NCI-H2227 (cell line): Measurements from ENCODE around the gene CPSF4L.

Experiments used
- DNase-seq: peaks from one replicate; lab custom pipeline; 2025; ENCODE audit not compliant: unreplicated experiment; lab: John Stamatoyannopoulos, UW

CPSF4L gene

DNA sequence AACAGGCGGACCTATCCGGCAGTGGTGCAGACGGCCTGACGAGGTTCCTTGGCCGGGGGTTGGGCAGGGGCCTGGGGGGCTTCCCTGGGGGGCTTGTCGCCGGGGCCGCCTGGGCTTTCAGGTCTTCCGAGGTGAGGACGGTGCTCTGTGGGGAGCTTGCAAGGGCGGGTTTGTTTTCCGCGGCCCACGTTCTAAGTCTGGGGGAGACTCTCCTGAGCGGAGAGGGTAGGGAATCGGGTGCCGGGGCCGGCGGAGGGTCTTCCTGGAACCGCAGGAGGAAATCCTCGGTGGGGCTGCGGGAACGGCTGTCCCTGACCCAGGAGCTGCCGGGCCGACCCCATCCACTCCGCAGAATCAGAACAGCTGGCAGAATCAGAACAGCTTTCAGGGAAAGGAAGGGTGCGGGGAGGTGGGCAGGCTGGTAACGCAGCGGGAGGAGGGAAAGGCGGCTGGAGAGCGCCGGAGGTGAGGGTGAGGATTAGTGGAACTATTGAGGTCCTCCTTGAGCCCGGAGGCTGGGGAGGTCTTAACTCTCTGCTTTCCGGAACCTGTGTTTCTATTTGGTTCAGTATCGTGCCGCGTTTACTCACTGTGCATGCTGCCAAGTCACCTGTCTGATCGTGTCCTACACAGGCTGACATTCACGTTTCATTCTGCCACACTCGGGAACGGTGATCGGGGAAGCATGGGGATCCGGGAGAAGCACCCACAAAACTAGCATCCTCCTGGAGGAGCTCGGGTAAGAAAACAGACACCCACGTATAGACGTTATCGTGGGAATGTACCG is 28.9 kb downstream of the CPSF4L start:
- peak; percentile 58 for DNase-seq

GRCh38 chr17:73231841-73232586 is 29.7 kb downstream of the CPSF4L start:
- DNase-seq = peak; percentile 98

DNA sequence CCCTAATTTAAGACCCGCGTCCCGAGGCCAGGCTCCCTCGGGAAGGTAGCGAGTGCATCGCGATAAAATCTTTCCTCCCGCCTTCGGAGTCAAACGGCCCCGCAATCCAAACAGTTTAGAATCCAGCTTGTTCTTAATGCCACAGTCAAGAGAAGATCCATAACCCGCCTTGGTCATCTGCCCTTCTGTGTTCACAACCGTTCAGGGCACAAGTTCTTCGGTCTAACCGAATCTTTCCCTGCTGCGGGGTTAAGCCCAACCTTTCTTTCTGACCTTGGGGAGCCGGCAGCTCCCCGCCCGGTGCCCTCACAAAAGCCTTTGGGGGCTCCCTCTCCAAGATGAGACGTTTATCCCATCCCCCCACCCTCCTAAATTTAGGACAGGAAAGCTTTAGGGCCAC is 30.3 kb downstream of the CPSF4L start:
- peak; percentile 34 for DNase-seq

- DNase-seq = no peak
These were observed 31.6 kb downstream of the CPSF4L start for GRCh38 chr17:73230088-73230487.

DNA sequence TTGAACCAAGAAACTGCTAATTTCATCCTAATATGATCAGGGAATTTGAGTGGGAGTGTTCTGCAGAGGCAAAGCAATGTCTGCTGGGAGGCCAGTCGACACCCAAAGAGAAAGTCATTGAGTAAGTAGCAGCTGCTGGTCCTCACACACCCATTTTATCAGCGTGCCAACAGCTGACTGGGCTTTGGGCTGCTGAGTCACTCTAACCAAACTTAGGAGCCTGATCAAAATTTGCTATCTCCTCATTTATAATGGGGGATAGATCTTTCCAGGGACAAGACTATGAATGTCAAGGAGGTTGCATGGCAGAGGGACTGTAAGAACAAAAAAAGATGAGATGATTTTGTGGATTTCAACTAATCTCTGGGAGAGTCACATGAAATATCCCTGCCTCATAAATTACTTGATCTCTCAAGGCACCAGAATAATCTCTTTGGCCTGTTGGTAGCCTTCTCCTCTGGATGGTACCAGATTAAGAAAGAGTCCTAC is 32.9 kb downstream of the CPSF4L start:
- DNase-seq = no peak

DNA sequence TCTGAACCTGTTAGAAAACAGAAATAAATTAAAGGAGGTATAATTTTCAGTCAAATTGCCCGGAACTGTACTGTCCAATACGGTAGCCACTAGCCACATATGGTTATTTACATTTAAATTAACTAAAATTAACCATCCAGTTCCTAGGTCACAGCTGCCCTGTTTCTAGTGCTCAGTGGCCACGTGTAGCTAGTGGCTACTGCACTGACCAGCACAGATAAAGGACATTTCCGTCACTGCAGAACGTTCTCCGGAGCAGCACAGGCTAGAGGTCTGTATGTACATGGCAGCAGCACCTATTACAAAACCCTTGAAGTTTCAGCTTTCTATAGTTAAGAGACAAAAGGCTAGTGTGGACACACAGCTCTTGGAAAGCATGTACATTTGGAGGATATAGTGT is 33.7 kb downstream of the CPSF4L start:
- no peak for DNase-seq

DNA sequence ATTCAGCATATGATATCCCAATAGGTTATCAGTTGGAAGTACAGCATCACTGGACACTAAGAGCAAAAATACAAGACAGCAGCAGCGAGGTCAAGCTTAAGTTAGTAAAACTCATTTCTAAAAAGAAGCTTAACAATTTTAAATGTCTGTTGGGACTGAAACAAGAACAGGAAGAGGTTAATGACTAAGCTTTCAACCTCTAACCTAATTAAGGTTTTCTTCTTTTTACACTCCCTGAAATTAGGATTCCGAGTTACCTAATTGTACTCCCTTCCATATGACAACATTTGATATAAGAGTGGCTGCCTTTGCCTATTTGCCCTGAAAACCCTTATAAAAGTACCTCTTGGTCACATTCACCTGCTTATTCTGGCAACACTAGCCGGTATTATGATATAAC is 34.3 kb downstream of the CPSF4L start:
- no peak for DNase-seq

- no peak for DNase-seq
These were observed 35.0 kb downstream of the CPSF4L start for GRCh38 chr17:73226556-73227172.

GRCh38 chr17:73224663-73225305 is 36.9 kb downstream of the CPSF4L start:
- DNase-seq = no peak

DNA sequence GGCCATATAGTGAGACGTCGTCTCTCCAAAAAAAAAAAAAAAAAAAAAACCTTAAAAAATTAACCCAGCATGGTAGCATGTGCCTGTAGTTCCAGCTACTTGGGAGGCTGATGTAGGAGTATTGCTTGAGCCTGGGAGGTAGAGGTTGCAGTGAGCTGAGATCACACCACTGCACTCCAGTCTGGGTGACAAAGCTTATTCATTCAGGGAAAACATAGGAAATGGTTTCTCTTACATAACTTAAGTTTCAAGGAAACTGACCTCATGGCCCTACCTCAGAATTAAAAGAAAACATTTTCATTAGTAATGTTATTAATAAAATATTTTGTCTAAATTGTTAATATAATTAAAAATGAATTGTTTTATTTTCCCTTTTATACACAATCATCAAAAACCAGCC is 37.4 kb downstream of the CPSF4L start:
- DNase-seq = no peak

GRCh38 chr17:73223626-73224230 is 38.0 kb downstream of the CPSF4L start:
- no peak for DNase-seq

DNA sequence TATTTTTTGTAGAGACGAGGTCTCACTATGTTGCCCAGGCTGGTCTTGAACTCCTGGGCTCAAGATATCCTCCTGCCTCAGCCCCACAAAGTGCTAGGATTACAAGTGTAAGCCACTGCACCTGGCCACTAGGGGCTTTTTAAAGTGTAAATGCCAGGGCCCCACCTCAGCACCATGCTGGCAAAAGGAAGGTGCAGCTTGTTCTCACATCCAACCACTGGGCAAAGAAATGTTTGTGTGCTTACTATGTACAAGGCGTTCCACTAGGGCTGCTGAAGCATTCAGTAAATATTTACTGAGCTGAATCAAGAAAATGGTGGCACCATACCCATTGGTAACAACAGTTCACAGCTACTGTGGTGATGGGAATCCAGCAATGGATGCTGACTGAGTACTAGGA is 46.2 kb downstream of the CPSF4L start:
- DNase-seq = no peak

- DNase-seq = no peak
These were observed 46.8 kb downstream of the CPSF4L start for GRCh38 chr17:73214851-73215250.

GRCh38 chr17:73214008-73214407 is 47.7 kb downstream of the CPSF4L start:
- no peak for DNase-seq

DNA sequence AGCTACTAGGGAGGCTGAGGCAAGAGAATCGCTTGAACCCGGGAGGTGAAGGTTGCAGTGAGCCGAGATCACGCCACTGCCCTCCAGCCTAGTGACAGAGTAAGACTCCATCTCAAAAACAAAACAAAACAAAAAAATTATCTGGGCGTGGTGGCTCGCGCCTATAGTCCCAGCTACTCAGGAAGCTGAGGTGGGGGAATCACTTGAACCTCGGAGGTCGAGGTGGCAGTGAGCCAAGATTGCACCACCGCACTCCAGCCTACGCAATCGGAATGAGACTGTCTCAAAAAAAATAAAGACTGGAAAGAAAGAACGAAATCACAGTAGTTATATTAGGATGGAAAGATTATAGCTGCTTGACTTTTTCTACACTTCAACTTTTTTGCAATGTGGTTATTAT is 49.9 kb downstream of the CPSF4L start:
- DNase-seq = peak; percentile 82

GRCh38 chr17:73210002-73210678 is 51.5 kb downstream of the CPSF4L start:
- DNase-seq = peak; percentile 19

DNA sequence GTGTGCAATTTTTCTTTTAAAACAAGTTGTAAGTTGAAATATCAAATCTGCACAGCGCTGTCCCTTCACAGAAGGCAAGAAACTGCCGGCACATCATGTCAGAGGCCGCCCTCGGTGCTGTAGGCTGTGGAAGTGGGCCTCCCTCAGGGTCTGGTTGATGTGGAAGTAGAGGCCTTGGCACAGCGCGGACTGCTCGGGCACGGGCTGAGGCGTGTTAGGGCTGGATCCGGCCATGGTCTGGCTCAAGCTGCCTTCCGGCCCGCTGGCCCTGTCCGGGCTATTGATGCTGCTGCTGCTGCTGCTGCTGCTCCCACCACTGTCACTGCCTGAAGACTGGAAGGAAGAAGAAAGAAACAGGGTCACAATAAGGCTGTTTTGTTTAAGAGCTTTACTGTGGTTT is 52.2 kb downstream of the CPSF4L start:
- no peak for DNase-seq

GRCh38 chr17:73208139-73208827 is 53.4 kb downstream of the CPSF4L start:
- DNase-seq = no peak

DNA sequence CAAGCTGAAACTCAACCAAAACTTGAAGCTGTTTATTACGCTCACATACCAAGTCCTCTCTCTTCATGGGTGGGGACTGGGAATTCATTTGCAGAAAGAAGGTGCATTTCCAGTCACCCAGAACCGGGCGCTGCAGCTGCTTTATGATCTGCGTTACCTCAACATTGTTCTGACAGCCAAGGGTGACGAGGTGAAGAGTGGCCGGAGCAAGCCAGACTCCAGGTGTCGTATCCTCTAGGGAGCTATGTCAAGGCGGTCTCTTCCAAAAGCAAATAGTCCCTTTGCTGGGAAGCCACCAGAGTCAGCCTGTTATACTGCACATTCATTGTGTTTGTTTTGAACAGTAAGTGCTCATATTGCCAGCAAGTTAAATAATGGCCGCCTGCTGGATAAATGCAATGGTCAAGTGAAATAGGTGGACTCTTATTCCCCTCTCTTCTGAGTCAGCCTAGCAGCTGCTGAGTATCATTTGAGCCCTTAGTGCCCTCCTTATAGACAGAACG is 56.2 kb downstream of the CPSF4L start:
- DNase-seq = no peak
